HFFc6 (cell line): Measurements from ENCODE around the gene CLDN6. TPM values are rescaled to one million over a fixed set of nuclear protein-coding genes. Genes with fewer than 3 reads are reported as not detected.

ENCODE experiments used
- DNase-seq: peaks from one replicate; pipeline ENCODE4 v3.0.0-alpha.2; 2018
- H3K27ac Mint-ChIP-seq: 2 replicates; pipeline ENCODE4 v1.8.0; 2020; ENCODE audit warnings: mild to moderate bottlenecking, mixed read lengths
- H3K27me3 Mint-ChIP-seq: 2 replicates; pipeline ENCODE4 v1.8.0; 2021; ENCODE audit warnings: mild to moderate bottlenecking, moderate library complexity, mixed read lengths; ENCODE audit not compliant: insufficient read depth
- H3K36me3 Mint-ChIP-seq: 2 replicates; pipeline ENCODE4 v1.8.0; 2021; ENCODE audit warnings: low read depth, mixed read lengths
- H3K4me1 Mint-ChIP-seq: 2 replicates; pipeline ENCODE4 v1.8.0; 2020; ENCODE audit warnings: low read depth, mixed read lengths
- H3K4me3 Mint-ChIP-seq: 2 replicates; pipeline ENCODE4 v1.8.0; 2020; ENCODE audit warnings: mild to moderate bottlenecking, moderate library complexity, mixed read lengths
- H3K9me3 Mint-ChIP-seq: 2 replicates; pipeline ENCODE4 v1.8.0; 2020; ENCODE audit warnings: mild to moderate bottlenecking, mixed read lengths
- total RNA-seq, 6 experiments: library from RNA; stranded (reverse); fragmentation: NEBNext Ultra II Directional; extraction: Animal tissue kit (Norgen Biotek cat#: 25700); gene quantifications; 2 replicates in 1 of 6; 3 replicates in 5 of 6; pipeline ENCODE4 v1.2.3, GENCODE V29; 2021
- TF ChIP-seq, protein P1 (sequence below): fragments of 200-600 bp; sonication (generic); IDR thresholded peaks from 2 replicates; pipeline ENCODE4 v1.5.0; 2021; ENCODE audit warnings: antibody characterized with exemption, mild to moderate bottlenecking

The CLDN6 gene
- total RNA-seq, 6 experiments from 2014 or later, result 0.21 TPM; not detected in 5

DNA sequence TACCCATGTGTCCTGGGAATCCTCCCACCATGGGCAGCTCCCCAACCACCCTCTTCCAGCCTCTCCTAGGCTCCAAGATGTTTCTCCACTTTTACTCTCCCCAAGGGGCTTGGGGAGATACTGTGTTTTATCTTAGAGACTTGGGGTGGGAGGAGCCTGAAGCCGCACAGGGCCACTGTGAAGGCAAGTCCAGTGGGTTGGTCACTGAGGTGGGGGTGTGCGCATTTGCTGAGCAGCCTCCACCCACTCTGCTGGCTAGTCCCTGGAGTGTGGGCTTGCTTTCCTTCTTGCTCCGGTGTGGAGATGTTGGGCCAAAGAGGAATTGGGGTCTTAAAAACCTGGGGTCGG is 9.3 kb downstream of the CLDN6 start:
- Mint-ChIP-seq H3K4me3 (no peak overlapping the region), H3K27ac (no peak overlapping the region), H3K27me3 (peaks cover 17% of the 10 kb centered on the region), H3K9me3 (no peaks in the 10 kb centered on the region), H3K4me1 (peaks cover 18% of the 10 kb centered on the region), H3K36me3 (no peaks in the 10 kb centered on the region)
- TF ChIP-seq, protein P1, sequence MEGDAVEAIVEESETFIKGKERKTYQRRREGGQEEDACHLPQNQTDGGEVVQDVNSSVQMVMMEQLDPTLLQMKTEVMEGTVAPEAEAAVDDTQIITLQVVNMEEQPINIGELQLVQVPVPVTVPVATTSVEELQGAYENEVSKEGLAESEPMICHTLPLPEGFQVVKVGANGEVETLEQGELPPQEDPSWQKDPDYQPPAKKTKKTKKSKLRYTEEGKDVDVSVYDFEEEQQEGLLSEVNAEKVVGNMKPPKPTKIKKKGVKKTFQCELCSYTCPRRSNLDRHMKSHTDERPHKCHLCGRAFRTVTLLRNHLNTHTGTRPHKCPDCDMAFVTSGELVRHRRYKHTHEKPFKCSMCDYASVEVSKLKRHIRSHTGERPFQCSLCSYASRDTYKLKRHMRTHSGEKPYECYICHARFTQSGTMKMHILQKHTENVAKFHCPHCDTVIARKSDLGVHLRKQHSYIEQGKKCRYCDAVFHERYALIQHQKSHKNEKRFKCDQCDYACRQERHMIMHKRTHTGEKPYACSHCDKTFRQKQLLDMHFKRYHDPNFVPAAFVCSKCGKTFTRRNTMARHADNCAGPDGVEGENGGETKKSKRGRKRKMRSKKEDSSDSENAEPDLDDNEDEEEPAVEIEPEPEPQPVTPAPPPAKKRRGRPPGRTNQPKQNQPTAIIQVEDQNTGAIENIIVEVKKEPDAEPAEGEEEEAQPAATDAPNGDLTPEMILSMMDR, result no peak
- DNase-seq, result no peak

DNA sequence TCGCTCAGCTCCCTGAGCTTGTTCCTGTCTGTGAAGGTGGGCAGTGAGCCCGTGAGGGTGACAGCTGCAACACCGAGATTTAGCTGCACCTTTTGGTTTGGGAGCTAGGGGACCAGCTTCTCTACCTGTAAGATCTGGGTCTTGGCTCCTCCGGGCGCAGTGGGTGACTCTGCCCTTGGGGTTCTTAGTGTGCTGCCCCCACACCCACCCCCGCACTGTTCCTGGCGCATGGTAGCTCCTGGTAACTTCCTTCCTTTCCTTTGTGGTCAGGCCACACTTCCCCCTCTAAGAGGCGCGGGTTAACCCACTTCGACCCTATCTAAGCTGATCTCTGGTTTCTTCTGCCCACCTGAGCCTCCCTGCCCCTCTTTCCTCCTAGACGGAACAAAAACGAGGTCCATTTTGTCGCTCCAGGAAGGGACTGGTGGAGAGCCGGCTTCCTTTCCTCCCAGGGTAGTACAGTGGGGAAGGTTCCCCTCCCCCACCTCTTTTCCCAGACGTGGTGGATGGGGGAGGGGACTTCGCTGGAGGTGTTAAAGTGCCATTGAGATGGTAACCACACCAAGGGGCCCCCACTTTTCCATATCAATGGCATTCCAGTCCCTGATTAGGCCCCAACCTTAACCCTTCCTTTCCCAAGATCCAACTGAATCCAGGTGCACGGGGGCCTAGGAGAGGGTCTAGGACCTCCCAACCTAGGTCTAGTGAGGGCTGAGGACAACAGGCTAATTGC is 9.9 kb downstream of the CLDN6 start:
- Mint-ChIP-seq H3K36me3 (no peaks in the 10 kb centered on the region), H3K9me3 (no peaks in the 10 kb centered on the region), H3K27me3 (peaks cover 17% of the 10 kb centered on the region), H3K4me3 (no peak overlapping the region), H3K4me1 (peaks cover 14% of the 10 kb centered on the region), H3K27ac (no peak overlapping the region)
- no peak for DNase-seq
- TF ChIP-seq, protein P1, result no peak

DNA sequence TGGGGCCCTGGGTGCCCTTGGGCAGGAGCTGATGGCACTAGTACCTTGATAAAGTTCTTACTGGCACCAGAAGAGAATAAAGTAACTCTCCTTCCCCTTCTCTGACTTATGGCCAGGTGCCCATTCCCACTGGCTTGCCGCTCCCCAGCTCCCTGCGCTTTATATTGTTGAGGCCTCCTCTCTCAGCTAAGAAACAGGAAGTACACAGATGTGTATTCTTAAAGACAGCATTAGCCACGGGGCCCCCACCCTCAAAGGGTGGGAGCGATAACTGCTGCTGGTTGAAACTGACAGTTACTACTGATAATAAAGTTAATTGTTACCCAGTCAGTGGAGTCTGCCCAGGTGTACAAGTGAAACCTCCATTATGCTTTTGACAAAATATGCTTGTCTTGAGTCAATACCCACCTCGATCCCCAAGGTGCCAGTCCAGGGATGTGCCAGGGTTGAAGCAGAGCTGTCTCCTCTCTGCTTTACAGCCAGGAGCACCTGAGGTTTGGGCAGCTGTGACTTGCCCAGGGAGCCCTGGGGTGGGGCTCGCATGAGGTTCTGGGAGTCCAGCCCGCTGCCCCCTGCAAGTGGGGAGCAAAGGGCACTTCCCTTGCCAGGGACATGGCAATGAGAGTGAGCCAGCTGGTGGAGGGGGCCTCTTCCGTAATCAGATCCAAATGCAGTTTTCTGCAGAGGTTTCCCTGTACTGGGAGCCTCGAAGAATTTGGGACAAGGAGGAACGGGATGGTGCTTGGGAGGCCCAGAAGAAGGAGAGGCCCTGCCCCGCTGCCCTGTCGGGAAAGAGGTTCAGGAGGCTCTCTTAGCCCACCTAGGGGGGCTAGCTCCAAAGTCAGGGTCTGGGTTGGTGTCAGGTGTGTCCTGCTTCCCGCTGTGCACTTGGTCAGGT is 10.7 kb downstream of the CLDN6 start:
- H3K27ac Mint-ChIP-seq, result no peak overlapping the region
- H3K36me3 Mint-ChIP-seq, result no peaks in the 10 kb centered on the region
- no peak for DNase-seq
- TF ChIP-seq, protein P1, result no peak
- H3K4me1 Mint-ChIP-seq, result peaks cover 5% of the 10 kb centered on the region
- H3K27me3 Mint-ChIP-seq, result peaks cover 9% of the 10 kb centered on the region
- H3K4me3 Mint-ChIP-seq, result no peak overlapping the region
- no peaks in the 10 kb centered on the region for H3K9me3 Mint-ChIP-seq

DNA sequence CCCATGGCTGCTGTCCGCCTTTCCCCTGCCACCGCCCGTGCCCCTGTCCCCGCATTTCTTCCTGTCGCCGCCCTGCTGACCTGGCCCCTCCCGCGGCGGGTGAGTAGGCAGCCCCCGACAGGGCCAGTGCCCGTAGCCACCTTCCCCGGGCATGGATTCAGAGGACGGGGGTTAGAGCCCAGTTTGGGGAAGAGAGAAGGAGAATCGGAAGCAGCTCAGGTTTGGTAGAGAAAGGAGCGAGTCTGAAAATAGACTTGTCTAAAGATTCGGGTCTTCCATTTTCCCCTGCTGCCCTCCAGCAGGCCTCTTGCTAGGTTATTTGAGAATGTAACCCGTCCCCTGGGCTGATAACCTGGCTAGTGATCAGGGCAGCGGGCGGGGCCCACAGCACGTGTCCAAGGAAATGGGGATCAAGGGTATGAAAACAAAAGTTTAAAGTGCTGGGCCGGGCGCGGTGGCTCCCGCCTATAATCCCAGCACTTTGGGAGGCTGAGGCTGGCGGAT is 13.2 kb downstream of the CLDN6 start:
- TF ChIP-seq, protein P1, result no peak
- Mint-ChIP-seq H3K4me1 (peaks cover 5% of the 10 kb centered on the region; the same call in 1 of the 2 replicates), H3K9me3 (no peaks in the 10 kb centered on the region), H3K4me3 (peak overlapping the region; percentile 71), H3K27me3 (peaks cover 3% of the 10 kb centered on the region; the same call in 1 of the 2 replicates), H3K36me3 (no peaks in the 10 kb centered on the region), H3K27ac (no peak overlapping the region)
- no peak for DNase-seq

DNA sequence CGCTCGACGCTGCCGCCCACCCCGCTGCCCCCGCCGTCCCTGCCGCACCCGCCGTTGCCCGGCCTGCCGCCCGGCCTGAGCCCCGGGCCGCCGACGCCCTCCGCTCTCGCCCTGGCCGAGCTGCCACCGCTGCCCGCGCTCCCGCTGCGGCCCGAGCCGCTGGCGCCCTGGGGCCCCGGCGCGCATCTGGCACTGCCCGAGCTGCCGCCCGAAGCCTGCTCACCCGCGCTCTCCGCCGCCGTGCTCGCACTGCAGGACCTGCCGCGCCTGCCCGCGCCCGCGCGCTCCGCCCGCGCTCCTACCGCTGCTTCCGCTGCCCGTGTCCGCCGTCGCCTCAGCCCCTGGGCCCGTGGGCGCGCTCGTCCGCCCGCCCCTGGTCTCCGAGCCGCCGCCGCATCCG is 13.7 kb downstream of the CLDN6 start:
- TF ChIP-seq, protein P1, result no peak
- H3K27me3 Mint-ChIP-seq, result peaks cover 5% of the 10 kb centered on the region; the same call in 1 of the 2 replicates
- H3K9me3 Mint-ChIP-seq, result no peaks in the 10 kb centered on the region
- DNase-seq, result no peak
- no peaks in the 10 kb centered on the region for H3K36me3 Mint-ChIP-seq
- no peak overlapping the region for H3K4me3 Mint-ChIP-seq
- H3K4me1 Mint-ChIP-seq, result peaks cover 5% of the 10 kb centered on the region; the same call in 1 of the 2 replicates
- H3K27ac Mint-ChIP-seq, result no peak overlapping the region
